Measurements from ENCODE around the gene MACROD2.

Gene MACROD2

DNA sequence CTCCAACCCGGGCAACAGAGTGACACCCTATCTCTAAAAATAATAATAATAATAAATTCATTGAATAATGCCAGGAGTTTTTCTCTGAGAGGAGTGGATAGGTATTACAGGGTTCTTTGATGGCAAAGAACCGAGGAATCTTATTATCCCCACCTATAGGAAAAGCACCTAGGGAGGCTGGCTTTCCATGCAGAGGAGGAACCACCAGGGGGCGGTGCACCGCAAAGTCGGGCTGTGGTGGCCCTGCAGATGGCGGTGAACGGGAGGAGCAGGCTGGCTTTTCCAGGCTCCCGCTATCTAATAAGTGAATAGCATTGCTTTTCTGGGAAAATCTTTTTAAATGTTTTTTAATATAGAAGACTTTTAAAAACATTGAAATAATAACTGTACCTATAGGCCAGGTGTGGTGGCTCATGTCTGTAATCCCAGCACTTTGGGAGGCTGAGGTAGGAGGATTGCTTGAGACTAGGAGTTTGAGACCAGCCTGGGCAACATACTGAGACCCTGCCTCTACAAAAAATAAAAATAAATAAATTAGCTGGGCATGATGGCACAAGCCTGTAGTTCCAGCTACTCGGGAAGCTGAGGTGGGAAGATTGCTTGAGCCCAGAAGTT lies 1713.8 kb downstream of the MACROD2 start:
- Histone ChIP-seq H3K4me2 (no peak overlapping the region), H4K20me1 (no peaks in the 10 kb centered on the region), H3K4me1 (no peaks in the 10 kb centered on the region), H3K9ac (no peak overlapping the region), H3K27ac (no peak overlapping the region), H3K9me3 (no peaks in the 10 kb centered on the region), H3K36me3 (no peaks in the 10 kb centered on the region), H3K27me3 (no peaks in the 10 kb centered on the region), H3K4me3 (no peak overlapping the region)
- no peak for TF ChIP-seq Cebpa-rat (IDR thresholded peaks at IDR 0.05)

GRCh38 chr20:15710636-15711035 lies 1715.3 kb downstream of the MACROD2 start:
- Histone ChIP-seq H3K4me3 (no peak overlapping the region), H3K4me1 (no peaks in the 10 kb centered on the region), H3K36me3 (no peaks in the 10 kb centered on the region), H3K4me2 (no peak overlapping the region), H4K20me1 (no peaks in the 10 kb centered on the region), H3K9me3 (no peaks in the 10 kb centered on the region), H3K27me3 (no peaks in the 10 kb centered on the region), H3K27ac (no peak overlapping the region), H3K9ac (no peak overlapping the region)
- no peak for TF ChIP-seq Cebpa-rat (IDR thresholded peaks at IDR 0.05)

- Histone ChIP-seq H3K9me3 (no peaks in the 10 kb centered on the region), H3K4me3 (no peak overlapping the region), H3K4me1 (no peaks in the 10 kb centered on the region), H3K27me3 (no peaks in the 10 kb centered on the region), H3K36me3 (no peaks in the 10 kb centered on the region), H3K9ac (no peak overlapping the region), H4K20me1 (no peaks in the 10 kb centered on the region), H3K27ac (no peak overlapping the region), H3K4me2 (no peak overlapping the region)
- TF ChIP-seq Cebpa-rat (IDR thresholded peaks at IDR 0.05) = no peak
These were observed 1715.9 kb downstream of the MACROD2 start for GRCh38 chr20:15711177-15711576.

DNA sequence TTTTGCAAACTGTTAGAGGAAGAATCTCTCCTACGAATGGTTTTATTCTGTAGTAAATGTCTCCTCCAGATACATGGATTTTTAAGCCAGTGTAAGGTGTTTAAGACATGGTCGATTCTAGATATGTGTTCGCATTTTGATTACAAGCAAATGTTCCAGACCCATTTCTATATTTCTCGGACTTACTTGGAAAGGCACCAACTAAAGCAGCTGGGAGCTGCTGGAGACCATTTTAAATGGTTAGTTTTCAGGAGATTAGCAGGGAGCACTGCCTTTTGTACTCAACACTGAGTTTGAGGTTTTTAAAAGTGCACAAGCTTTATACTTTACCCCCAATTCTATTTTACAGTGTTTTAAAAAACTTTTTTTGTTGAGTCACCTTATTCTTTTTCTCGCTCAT lies 1720.9 kb downstream of the MACROD2 start:
- Histone ChIP-seq H3K9ac (no peak overlapping the region), H3K9me3 (no peaks in the 10 kb centered on the region), H3K4me2 (no peak overlapping the region), H3K36me3 (no peaks in the 10 kb centered on the region), H3K4me1 (no peaks in the 10 kb centered on the region), H4K20me1 (no peaks in the 10 kb centered on the region), H3K27me3 (no peaks in the 10 kb centered on the region), H3K4me3 (no peak overlapping the region), H3K27ac (no peak overlapping the region)
- no peak for TF ChIP-seq Cebpa-rat (IDR thresholded peaks at IDR 0.05)

DNA sequence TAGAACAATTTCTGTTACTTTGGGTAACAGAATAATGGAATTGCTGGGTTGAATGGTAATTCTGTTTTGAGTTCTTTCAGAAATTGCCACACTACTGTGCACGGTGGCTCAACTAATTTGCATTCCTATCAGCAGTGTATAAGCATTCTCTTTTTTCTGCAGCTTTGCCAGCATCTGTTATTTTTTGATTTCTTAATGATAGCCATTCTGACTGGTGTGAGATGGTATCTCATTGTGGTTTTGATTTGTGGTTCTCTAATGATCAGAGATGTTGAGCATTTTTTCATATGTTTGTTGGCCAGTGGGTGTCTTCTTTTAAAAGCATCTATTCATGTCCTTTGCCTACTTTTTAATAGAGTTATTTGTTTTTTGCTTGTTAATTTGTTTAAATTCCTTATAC lies 1731.1 kb downstream of the MACROD2 start:
- Histone ChIP-seq H3K4me2 (no peak overlapping the region), H3K4me3 (no peak overlapping the region), H3K4me1 (no peaks in the 10 kb centered on the region), H3K9ac (no peak overlapping the region), H3K9me3 (0 out of 2 replicates have a peak, but pooled peaks cover 9% of the 10 kb centered on the region), H3K27me3 (no peaks in the 10 kb centered on the region), H3K27ac (no peak overlapping the region), H3K36me3 (no peaks in the 10 kb centered on the region), H4K20me1 (no peaks in the 10 kb centered on the region)
- no peak for TF ChIP-seq Cebpa-rat (IDR thresholded peaks at IDR 0.05)

- H3K4me3 ChIP-seq = no peak overlapping the region
- H3K27ac ChIP-seq = no peak overlapping the region
- no peak overlapping the region for H3K4me2 ChIP-seq
- no peak for TF ChIP-seq Cebpa-rat (IDR thresholded peaks at IDR 0.05)
- H3K9ac ChIP-seq = no peak overlapping the region
- no peaks in the 10 kb centered on the region for H3K27me3 ChIP-seq
- H3K4me1 ChIP-seq = no peaks in the 10 kb centered on the region
- H4K20me1 ChIP-seq = no peaks in the 10 kb centered on the region
- no peaks in the 10 kb centered on the region for H3K36me3 ChIP-seq
- H3K9me3 ChIP-seq = no peaks in the 10 kb centered on the region
These were observed 1738.7 kb downstream of the MACROD2 start for GRCh38 chr20:15734052-15734451.

- TF ChIP-seq Cebpa-rat (IDR thresholded peaks at IDR 0.05) = no peak
- H4K20me1 ChIP-seq = no peaks in the 10 kb centered on the region
These were observed 1743.7 kb downstream of the MACROD2 start for GRCh38 chr20:15739035-15739434.

DNA sequence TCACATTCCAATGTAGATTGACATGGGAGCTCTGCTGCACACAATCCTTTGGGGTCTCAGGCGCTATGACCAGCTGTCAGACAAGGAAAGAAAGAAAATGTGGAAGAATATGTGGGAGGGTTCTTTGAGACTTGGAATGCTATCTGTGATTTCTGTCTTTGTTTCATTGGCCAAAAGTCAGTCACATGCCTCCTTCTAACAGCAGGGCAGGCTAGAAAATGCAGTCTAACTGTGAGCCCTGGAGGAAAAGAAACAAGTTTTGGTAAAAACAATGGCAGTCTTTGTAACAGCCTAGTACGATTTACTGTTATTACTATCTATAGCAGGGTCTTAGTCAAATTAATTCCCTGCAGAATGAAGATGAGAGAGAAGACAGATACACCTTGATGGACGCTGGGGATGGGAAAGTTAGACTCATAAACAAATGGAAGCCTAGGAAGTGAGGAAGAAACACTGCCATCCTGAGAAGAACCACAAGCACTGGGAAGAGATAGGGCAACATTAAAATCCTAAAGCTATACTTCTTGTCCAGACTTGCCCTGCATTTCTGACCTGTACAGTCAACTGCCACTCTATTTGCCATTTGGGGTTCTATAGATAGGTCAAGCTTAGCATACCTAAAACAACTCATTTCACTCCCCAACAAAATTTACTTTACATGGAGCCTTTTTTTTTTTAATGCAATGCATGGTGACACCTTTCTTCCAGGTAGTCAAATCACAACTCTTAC lies 1744.9 kb downstream of the MACROD2 start:
- Histone ChIP-seq H3K4me2 (no peak overlapping the region), H3K4me3 (no peak overlapping the region), H3K9ac (no peak overlapping the region), H4K20me1 (no peaks in the 10 kb centered on the region), H3K27me3 (no peaks in the 10 kb centered on the region), H3K4me1 (no peaks in the 10 kb centered on the region), H3K9me3 (no peaks in the 10 kb centered on the region), H3K36me3 (no peaks in the 10 kb centered on the region), H3K27ac (no peak overlapping the region)
- no peak for TF ChIP-seq Cebpa-rat (IDR thresholded peaks at IDR 0.05)

More at GRCh38 chr20:15739035-15739434, 1743.7 kb downstream of the MACROD2 start:
- no peaks in the 10 kb centered on the region for H3K36me3 ChIP-seq
- H3K4me3 ChIP-seq = no peak overlapping the region
- H3K9ac ChIP-seq = no peak overlapping the region
- no peaks in the 10 kb centered on the region for H3K9me3 ChIP-seq
- H3K4me1 ChIP-seq = no peaks in the 10 kb centered on the region
- no peak overlapping the region for H3K4me2 ChIP-seq
- no peak overlapping the region for H3K27ac ChIP-seq
- H3K27me3 ChIP-seq = no peaks in the 10 kb centered on the region

DNA sequence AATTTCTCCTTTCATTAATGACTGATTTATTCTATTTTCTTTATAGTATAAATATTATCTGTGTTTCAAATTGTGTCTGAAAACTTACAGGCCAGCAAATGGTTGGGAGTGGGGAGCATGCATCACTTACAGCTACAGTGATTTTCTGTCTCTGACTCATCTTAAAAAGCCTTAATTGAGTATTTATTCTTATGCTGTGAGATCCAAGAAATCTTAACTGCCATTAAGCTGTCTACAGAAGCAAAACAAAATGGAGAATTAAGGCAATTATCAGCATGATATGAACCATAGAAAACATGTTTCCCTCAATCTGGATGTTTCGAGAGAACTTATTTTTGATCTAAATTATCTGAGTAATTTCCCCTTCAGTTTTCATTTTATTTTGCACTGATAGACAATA lies 1746.8 kb downstream of the MACROD2 start:
- no peaks in the 10 kb centered on the region for H4K20me1 ChIP-seq
- no peak overlapping the region for H3K27ac ChIP-seq
- no peak for TF ChIP-seq Cebpa-rat (IDR thresholded peaks at IDR 0.05)
- H3K27me3 ChIP-seq = no peaks in the 10 kb centered on the region
- H3K4me2 ChIP-seq = no peak overlapping the region
- H3K36me3 ChIP-seq = no peaks in the 10 kb centered on the region
- no peak overlapping the region for H3K4me3 ChIP-seq
- H3K9me3 ChIP-seq = peaks cover 4% of the 10 kb centered on the region
- H3K4me1 ChIP-seq = no peaks in the 10 kb centered on the region
- H3K9ac ChIP-seq = no peak overlapping the region

DNA sequence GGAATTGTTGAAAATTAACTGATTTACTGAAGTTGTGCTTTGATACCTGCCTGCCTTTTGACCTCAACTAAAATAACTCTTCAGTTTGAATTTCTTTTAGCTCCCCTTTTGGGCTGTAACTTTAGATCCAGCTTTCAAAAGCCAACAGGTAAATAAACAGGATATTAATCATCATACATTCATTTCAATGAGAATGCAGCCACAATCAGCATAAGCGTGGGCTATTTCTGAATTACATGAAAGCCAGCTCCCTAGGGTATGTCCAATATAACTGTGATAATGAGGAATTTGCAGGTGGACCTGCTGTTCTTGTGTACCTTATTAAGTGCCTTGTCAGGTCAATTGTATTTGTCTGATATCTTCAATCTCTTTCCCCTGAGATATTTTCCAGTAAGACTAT lies 1747.3 kb downstream of the MACROD2 start:
- Histone ChIP-seq H3K27ac (no peak overlapping the region), H3K4me1 (no peaks in the 10 kb centered on the region), H3K27me3 (no peaks in the 10 kb centered on the region), H3K9ac (no peak overlapping the region), H3K4me2 (no peak overlapping the region), H3K4me3 (no peak overlapping the region), H4K20me1 (no peaks in the 10 kb centered on the region), H3K9me3 (peaks cover 9% of the 10 kb centered on the region), H3K36me3 (no peaks in the 10 kb centered on the region)
- no peak for TF ChIP-seq Cebpa-rat (IDR thresholded peaks at IDR 0.05)

Measured in BLaER1 (cell line).